Ureter (tissue), 1 donor: Measurements from ENCODE around the gene CCDC88B. TPM values are rescaled to one million over a fixed set of nuclear protein-coding genes. Genes with fewer than 3 reads are reported as not detected.

Experiments used
- total RNA-seq: library from RNA; stranded (reverse); gene quantifications from one replicate; pipeline ENCODE4 v1.2.4, GENCODE V29; 2023
- donor health status: DM: yes; HTN: yes; CAD: no.

The CCDC88B gene
- total RNA-seq, 1 donor from 2014 or later: 17.1 TPM

Other genes with a start within 250 kb of the CCDC88B start
- gene MACROD1, start 174.1 kb upstream of the CCDC88B start, total RNA-seq: 27.3 TPM
- gene STIP1, start 154.0 kb upstream of the CCDC88B start, total RNA-seq: 119 TPM
- 15.5 TPM for gene FERMT3, start 133.5 kb upstream of the CCDC88B start, total RNA-seq
- gene TRPT1, start 114.0 kb upstream of the CCDC88B start, total RNA-seq: 49.4 TPM
- 82.7 TPM for gene NUDT22, start 113.9 kb upstream of the CCDC88B start, total RNA-seq
- 44.1 TPM for gene DNAJC4, start 109.7 kb upstream of the CCDC88B start, total RNA-seq
- gene VEGFB, start 105.6 kb upstream of the CCDC88B start, total RNA-seq: 51.6 TPM
- 55.7 TPM for gene FKBP2, start 99.1 kb upstream of the CCDC88B start, total RNA-seq
- gene PPP1R14B, start 93.3 kb upstream of the CCDC88B start, total RNA-seq: 136 TPM
- gene PLCB3, start 88.7 kb upstream of the CCDC88B start, total RNA-seq: 33.5 TPM
- 43.0 TPM for gene BAD, start 55.5 kb upstream of the CCDC88B start, total RNA-seq
- 31.0 TPM for gene GPR137, start 54.4 kb upstream of the CCDC88B start, total RNA-seq
- not detected for gene KCNK4, start 48.9 kb upstream of the CCDC88B start, total RNA-seq
- gene CATSPERZ, start 39.8 kb upstream of the CCDC88B start, total RNA-seq: not detected
- gene ESRRA, start 34.7 kb upstream of the CCDC88B start, total RNA-seq: 82.8 TPM
- gene TRMT112, start 22.6 kb upstream of the CCDC88B start, total RNA-seq: 156 TPM
- gene PRDX5, start 22.1 kb upstream of the CCDC88B start, total RNA-seq: 255 TPM
- 31.3 TPM for gene RPS6KA4, start 19.0 kb downstream of the CCDC88B start, total RNA-seq
- 0.44 TPM for gene SLC22A11, start 215.7 kb downstream of the CCDC88B start, total RNA-seq